HEK293 (cell line): ENCODE data around the gene ZCCHC9.

ENCODE experiments used
- CTCF ChIA-PET: fragments of 350-600 bp; formaldehyde crosslinking; extraction: SDS; loops from one replicate; lab custom pipeline; 2021; ENCODE audit warnings: antibody characterized with exemption; lab: Yijun Ruan, JAX
- POLR2A ChIA-PET: fragments of 300-600 bp; formaldehyde crosslinking; extraction: SDS; loops from one replicate; lab custom pipeline; 2020; ENCODE audit warnings: antibody characterized with exemption, inconsistent platforms; lab: Yijun Ruan, JAX
- H3K27ac ChIP-seq: fragments of 200-500 bp; sonication (Bioruptor generic); 2 replicates; pipeline ENCODE4 v1.5.1; 2014; ENCODE audit warnings: low read depth, low read length, control low read depth, inconsistent platforms; ENCODE audit errors: extremely low read depth
- H3K36me3 ChIP-seq, 2 experiments: fragments of 200-500 bp in 1 of 2; sonication (Bioruptor generic) in 1 of 2; 1 replicate in 1 of 2; 2 replicates in 1 of 2; pipeline ENCODE4 v1.5.1; 2014 to 2017; ENCODE audit warnings: inconsistent platforms in 2 of 2, low read length in 2 of 2; ENCODE audit not compliant: control insufficient read depth in 2 of 2, insufficient read depth in 1 of 2
- H3K4me1 ChIP-seq: fragments of 200-500 bp; sonication (Bioruptor generic); 2 replicates; pipeline ENCODE4 v1.5.1; 2014; ENCODE audit warnings: mild to moderate bottlenecking, low read length, inconsistent platforms; ENCODE audit not compliant: control insufficient read depth, insufficient read depth
- H3K4me3 ChIP-seq: 2 replicates; pipeline ENCODE4 v1.5.1; 2011; ENCODE audit warnings: low read depth, mild to moderate bottlenecking, control low read depth, low read length, moderate library complexity
- H3K9me3 ChIP-seq: fragments of 200-500 bp; sonication (Bioruptor generic); 2 replicates; pipeline ENCODE4 v1.5.1; 2014; ENCODE audit warnings: low read depth, low read length, inconsistent platforms; ENCODE audit not compliant: control insufficient read depth, insufficient read depth
- ATF2 ChIP-seq: fragments of 450-650 bp; formaldehyde crosslinking; IDR thresholded peaks from 2 replicates; pipeline ENCODE4 v1.5.1; 2016; ENCODE audit warnings: missing biosample characterization, missing genetic modification characterization, low read depth
- BCL11A ChIP-seq: fragments of 450-650 bp; formaldehyde crosslinking; IDR thresholded peaks from 2 replicates; pipeline ENCODE4 v1.5.1; 2016; ENCODE audit warnings: low read depth, missing biosample characterization, missing genetic modification characterization
- EGR2 ChIP-seq: fragments of 450-650 bp; formaldehyde crosslinking; IDR thresholded peaks from 2 replicates; pipeline ENCODE4 v1.5.1; 2016; ENCODE audit warnings: low read depth, missing biosample characterization, missing genetic modification characterization
- GLI4 ChIP-seq: fragments of 450-650 bp; formaldehyde crosslinking; IDR thresholded peaks from 2 replicates; pipeline ENCODE4 v1.5.1; 2016; ENCODE audit warnings: missing biosample characterization, missing genetic modification characterization
- KLF1 ChIP-seq: fragments of 450-650 bp; formaldehyde crosslinking; IDR thresholded peaks from 2 replicates; pipeline ENCODE4 v1.5.1; 2016; ENCODE audit warnings: missing biosample characterization, missing genetic modification characterization
- KLF10 ChIP-seq: fragments of 450-650 bp; IDR thresholded peaks from 2 replicates; pipeline ENCODE4 v1.5.1; 2018; ENCODE audit warnings: missing biosample characterization, mild to moderate bottlenecking, missing genetic modification characterization
- KLF16 ChIP-seq: fragments of 450-650 bp; formaldehyde crosslinking; IDR thresholded peaks from 2 replicates; pipeline ENCODE4 v1.5.1; 2017; ENCODE audit warnings: missing biosample characterization, missing genetic modification characterization
- KLF7 ChIP-seq: fragments of 450-650 bp; formaldehyde crosslinking; IDR thresholded peaks from 2 replicates; pipeline ENCODE4 v1.5.1; 2016; ENCODE audit warnings: missing biosample characterization, missing genetic modification characterization, borderline replicate concordance
- MZF1 ChIP-seq: fragments of 450-650 bp; formaldehyde crosslinking; IDR thresholded peaks from 2 replicates; pipeline ENCODE4 v1.5.1; 2017; ENCODE audit warnings: missing biosample characterization, missing genetic modification characterization, borderline replicate concordance
- RBAK ChIP-seq: fragments of 450-650 bp; formaldehyde crosslinking; IDR thresholded peaks from 2 replicates; pipeline ENCODE4 v1.5.1; 2016; ENCODE audit warnings: missing biosample characterization, missing genetic modification characterization
- ZFP3 ChIP-seq: fragments of 450-650 bp; formaldehyde crosslinking; IDR thresholded peaks from 2 replicates; pipeline ENCODE4 v1.5.1; 2016; ENCODE audit warnings: low read depth, missing biosample characterization, missing genetic modification characterization
- ZNF239 ChIP-seq: fragments of 450-650 bp; formaldehyde crosslinking; IDR thresholded peaks from 2 replicates; pipeline ENCODE4 v1.5.1; 2016; ENCODE audit warnings: missing biosample characterization, missing genetic modification characterization
- ZNF24 ChIP-seq: fragments of 450-650 bp; formaldehyde crosslinking; IDR thresholded peaks from 2 replicates; pipeline ENCODE4 v1.5.1; 2016; ENCODE audit warnings: missing biosample characterization, missing genetic modification characterization
- ZNF26 ChIP-seq: fragments of 450-650 bp; formaldehyde crosslinking; IDR thresholded peaks from 2 replicates; pipeline ENCODE4 v1.5.1; 2016; ENCODE audit warnings: missing biosample characterization, missing genetic modification characterization
- ZNF311 ChIP-seq: fragments of 450-650 bp; formaldehyde crosslinking; IDR thresholded peaks from 2 replicates; pipeline ENCODE4 v1.5.1; 2017; ENCODE audit warnings: missing biosample characterization, missing genetic modification characterization, borderline replicate concordance
- ZNF426 ChIP-seq: fragments of 450-650 bp; formaldehyde crosslinking; IDR thresholded peaks from 2 replicates; pipeline ENCODE4 v1.5.1; 2017; ENCODE audit warnings: missing biosample characterization, missing genetic modification characterization, mild to moderate bottlenecking, inconsistent platforms, moderate library complexity
- ZNF701 ChIP-seq: fragments of 450-650 bp; formaldehyde crosslinking; IDR thresholded peaks from 2 replicates; pipeline ENCODE4 v1.5.1; 2016; ENCODE audit warnings: missing biosample characterization, missing genetic modification characterization
- ZSCAN16 ChIP-seq: fragments of 450-650 bp; formaldehyde crosslinking; IDR thresholded peaks from 2 replicates; pipeline ENCODE4 v1.5.1; 2016; ENCODE audit warnings: missing biosample characterization, missing genetic modification characterization
- TF ChIP-seq, protein P1 (sequence below): fragments of 450-650 bp; formaldehyde crosslinking; IDR thresholded peaks from 2 replicates; pipeline ENCODE4 v1.5.1; 2016; ENCODE audit warnings: missing biosample characterization, missing genetic modification characterization

The ZCCHC9 gene

GRCh38 chr5:81345411-81346003 is 44.1 kb downstream of the ZCCHC9 start:
- no peaks in the 10 kb centered on the region for H3K4me1 ChIP-seq
- H3K9me3 ChIP-seq, result no peaks in the 10 kb centered on the region
- no peak for TF ChIP-seq KLF16 (tag by site-specific recombination)
- no peak for TF ChIP-seq KLF1 (tag by site-specific recombination)
- no peak for TF ChIP-seq BCL11A
- no peak for TF ChIP-seq RBAK
- TF ChIP-seq ZNF26 (tag by site-specific recombination), result no peak
- no peak for TF ChIP-seq ZNF701 (tag by site-specific recombination)
- TF ChIP-seq ZFP3 (tag by site-specific recombination), result no peak
- TF ChIP-seq ZNF24 (tag by site-specific recombination), result no peak
- no peak for TF ChIP-seq ATF2 (tag by site-specific recombination)
- no peak for TF ChIP-seq ZSCAN16 (tag by site-specific recombination)
- no peak for TF ChIP-seq ZNF311
- CTCF ChIA-PET, result no interaction called here
- POLR2A ChIA-PET, result no interaction called here
- no peaks in the 10 kb centered on the region for H3K36me3 ChIP-seq
- no peak overlapping the region for H3K4me3 ChIP-seq
- no peak overlapping the region for H3K27ac ChIP-seq

DNA sequence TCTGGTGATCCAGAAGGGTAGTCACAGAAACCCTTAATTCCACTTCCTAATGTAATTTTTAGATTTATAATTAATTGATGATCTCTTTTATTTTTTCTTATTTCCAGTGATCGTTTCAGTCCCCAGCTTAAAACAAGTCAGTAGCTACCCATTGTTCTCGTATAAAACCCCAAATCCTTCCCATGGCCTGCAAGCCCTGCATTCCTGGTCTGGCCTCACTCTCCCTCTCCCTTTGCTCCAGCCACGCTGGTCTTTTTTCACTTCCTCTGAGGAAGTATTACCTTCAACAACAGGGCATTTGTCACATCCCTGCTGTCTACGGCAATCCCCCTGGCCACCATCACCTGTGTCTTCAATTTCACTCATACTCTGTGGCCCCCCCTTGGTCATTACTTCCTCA is 47.8 kb downstream of the ZCCHC9 start:
- CTCF ChIA-PET, result no interaction called here
- POLR2A ChIA-PET, result no interaction called here

DNA sequence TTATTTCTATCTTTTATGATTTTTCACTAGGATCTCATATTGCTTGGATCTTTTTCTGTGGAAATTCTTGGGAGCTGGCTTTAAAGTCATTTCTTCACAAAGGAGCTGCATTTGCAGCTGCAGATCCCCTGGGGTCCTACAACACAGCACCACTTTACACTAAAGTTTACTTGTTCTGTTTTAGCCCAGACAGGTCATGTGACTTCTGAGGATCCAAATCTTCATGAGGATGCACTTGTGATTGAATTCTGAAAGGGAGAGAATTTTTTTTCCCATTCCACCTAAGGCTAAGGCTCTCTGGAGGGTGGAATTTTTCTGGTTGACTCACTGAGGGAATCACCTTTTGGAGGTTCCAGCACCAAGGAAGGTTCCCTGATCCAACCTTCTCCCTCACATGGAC is 49.1 kb downstream of the ZCCHC9 start:
- Histone ChIP-seq H3K27ac (no peak overlapping the region), H3K36me3 (no peaks in the 10 kb centered on the region), H3K4me3 (no peak overlapping the region), H3K4me1 (no peaks in the 10 kb centered on the region), H3K9me3 (no peaks in the 10 kb centered on the region)
- CTCF ChIA-PET, result interaction anchor here (0.6 kb wide), 1 partner anchor 879 kb away, joined by 3 read pairs; no protein-coding TSS in a partner anchor
- TF ChIP-seq, protein P1, sequence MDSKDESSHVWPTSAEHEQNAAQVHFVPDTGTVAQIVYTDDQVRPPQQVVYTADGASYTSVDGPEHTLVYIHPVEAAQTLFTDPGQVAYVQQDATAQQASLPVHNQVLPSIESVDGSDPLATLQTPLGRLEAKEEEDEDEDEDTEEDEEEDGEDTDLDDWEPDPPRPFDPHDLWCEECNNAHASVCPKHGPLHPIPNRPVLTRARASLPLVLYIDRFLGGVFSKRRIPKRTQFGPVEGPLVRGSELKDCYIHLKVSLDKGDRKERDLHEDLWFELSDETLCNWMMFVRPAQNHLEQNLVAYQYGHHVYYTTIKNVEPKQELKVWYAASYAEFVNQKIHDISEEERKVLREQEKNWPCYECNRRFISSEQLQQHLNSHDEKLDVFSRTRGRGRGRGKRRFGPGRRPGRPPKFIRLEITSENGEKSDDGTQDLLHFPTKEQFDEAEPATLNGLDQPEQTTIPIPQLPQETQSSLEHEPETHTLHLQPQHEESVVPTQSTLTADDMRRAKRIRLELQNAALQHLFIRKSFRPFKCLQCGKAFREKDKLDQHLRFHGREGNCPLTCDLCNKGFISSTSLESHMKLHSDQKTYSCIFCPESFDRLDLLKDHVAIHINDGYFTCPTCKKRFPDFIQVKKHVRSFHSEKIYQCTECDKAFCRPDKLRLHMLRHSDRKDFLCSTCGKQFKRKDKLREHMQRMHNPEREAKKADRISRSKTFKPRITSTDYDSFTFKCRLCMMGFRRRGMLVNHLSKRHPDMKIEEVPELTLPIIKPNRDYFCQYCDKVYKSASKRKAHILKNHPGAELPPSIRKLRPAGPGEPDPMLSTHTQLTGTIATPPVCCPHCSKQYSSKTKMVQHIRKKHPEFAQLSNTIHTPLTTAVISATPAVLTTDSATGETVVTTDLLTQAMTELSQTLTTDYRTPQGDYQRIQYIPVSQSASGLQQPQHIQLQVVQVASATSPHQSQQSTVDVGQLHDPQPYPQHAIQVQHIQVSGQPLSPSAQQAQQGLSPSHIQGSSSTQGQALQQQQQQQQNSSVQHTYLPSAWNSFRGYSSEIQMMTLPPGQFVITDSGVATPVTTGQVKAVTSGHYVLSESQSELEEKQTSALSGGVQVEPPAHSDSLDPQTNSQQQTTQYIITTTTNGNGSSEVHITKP (tag by site-specific recombination), result no peak
- POLR2A ChIA-PET, result no interaction called here

More for the DNA sequence above, 47.8 kb downstream of the ZCCHC9 start:
- Histone ChIP-seq H3K4me3 (no peak overlapping the region), H3K9me3 (no peaks in the 10 kb centered on the region), H3K36me3 (no peaks in the 10 kb centered on the region), H3K4me1 (no peaks in the 10 kb centered on the region), H3K27ac (no peak overlapping the region)
- TF ChIP-seq ZNF239, result no peak
- TF ChIP-seq KLF7 (tag by site-specific recombination), result no peak
- TF ChIP-seq GLI4 (tag by site-specific recombination), result no peak
- TF ChIP-seq EGR2 (tag by site-specific recombination), result no peak
- no peak for TF ChIP-seq MZF1 (tag by site-specific recombination)
- no peak for TF ChIP-seq KLF10 (tag by site-specific recombination)
- no peak for TF ChIP-seq ZNF426
